ENCODE measurements around the gene SGCG.

Gene SGCG

GRCh38 chr13:23330356-23330755 lies 149.6 kb downstream of the SGCG start:
- no peak overlapping the region for H3K9ac ChIP-seq (ENCODE audit: low read depth, low read length)
- no peaks in the 10 kb centered on the region for H3K4me1 ChIP-seq (ENCODE audit: control insufficient read depth, insufficient read depth, low read length)
- no peaks in the 10 kb centered on the region for H3K27me3 ChIP-seq (ENCODE audit: control insufficient read depth, insufficient read depth, low read length)
- H3K9me3 ChIP-seq (ENCODE audit: control insufficient read depth, insufficient read depth, low read length), result peaks cover 28% of the 10 kb centered on the region
- no peak overlapping the region for H3K27ac ChIP-seq (ENCODE audit: low read depth, low read length)
- no peak overlapping the region for H3K4me3 ChIP-seq (ENCODE audit: low read depth, low read length)
- 0 out of 2 replicates have a peak, but pooled peaks cover 2% of the 10 kb centered on the region for H3K36me3 ChIP-seq (ENCODE audit: control insufficient read depth, insufficient read depth, low read length)

GRCh38 chr13:23339225-23339624 lies 158.4 kb downstream of the SGCG start:
- H3K4me3 ChIP-seq (ENCODE audit: low read depth, low read length), result no peak overlapping the region
- H3K36me3 ChIP-seq (ENCODE audit: control insufficient read depth, insufficient read depth, low read length), result peaks cover 31% of the 10 kb centered on the region
- H3K9me3 ChIP-seq (ENCODE audit: control insufficient read depth, insufficient read depth, low read length), result peaks cover 68% of the 10 kb centered on the region
- H3K27me3 ChIP-seq (ENCODE audit: control insufficient read depth, insufficient read depth, low read length), result no peaks in the 10 kb centered on the region
- H3K27ac ChIP-seq (ENCODE audit: low read depth, low read length), result no peak overlapping the region
- no peaks in the 10 kb centered on the region for H3K4me1 ChIP-seq (ENCODE audit: control insufficient read depth, insufficient read depth, low read length)
- no peak overlapping the region for H3K9ac ChIP-seq (ENCODE audit: low read depth, low read length)

GRCh38 chr13:23344931-23345595 lies 164.3 kb downstream of the SGCG start:
- Histone ChIP-seq H3K9me3 (ENCODE audit: control insufficient read depth, insufficient read depth, low read length) (peaks cover 16% of the 10 kb centered on the region), H3K27ac (ENCODE audit: low read depth, low read length) (no peak overlapping the region), H3K9ac (ENCODE audit: low read depth, low read length) (no peak overlapping the region), H3K27me3 (ENCODE audit: control insufficient read depth, insufficient read depth, low read length) (no peaks in the 10 kb centered on the region), H3K4me3 (ENCODE audit: low read depth, low read length) (no peak overlapping the region), H3K36me3 (ENCODE audit: control insufficient read depth, insufficient read depth, low read length) (peaks cover 56% of the 10 kb centered on the region), H3K4me1 (ENCODE audit: control insufficient read depth, insufficient read depth, low read length) (no peaks in the 10 kb centered on the region)

DNA sequence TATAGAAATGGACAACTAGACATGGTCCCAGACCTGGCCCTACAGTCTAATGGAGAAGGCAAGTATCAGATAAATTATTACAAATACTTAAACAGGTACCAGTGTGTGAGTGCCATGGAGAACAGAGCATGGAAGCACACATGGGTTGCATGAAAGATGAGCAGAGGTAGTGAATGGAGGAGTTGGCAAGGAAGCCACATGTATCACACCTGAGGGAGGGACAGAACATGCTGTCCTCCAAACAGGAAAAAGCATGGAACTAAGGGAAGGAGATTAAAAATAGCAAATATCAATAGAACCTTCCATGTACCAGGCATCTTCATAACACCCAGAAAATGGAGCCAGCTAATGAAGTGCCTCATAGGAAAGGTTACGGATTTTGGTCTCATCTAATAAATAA lies 166.8 kb downstream of the SGCG start:
- Histone ChIP-seq H3K36me3 (ENCODE audit: control insufficient read depth, insufficient read depth, low read length) (peaks cover 61% of the 10 kb centered on the region), H3K9me3 (ENCODE audit: control insufficient read depth, insufficient read depth, low read length) (no peaks in the 10 kb centered on the region), H3K4me3 (ENCODE audit: low read depth, low read length) (no peak overlapping the region), H3K27ac (ENCODE audit: low read depth, low read length) (no peak overlapping the region), H3K27me3 (ENCODE audit: control insufficient read depth, insufficient read depth, low read length) (no peaks in the 10 kb centered on the region), H3K4me1 (ENCODE audit: control insufficient read depth, insufficient read depth, low read length) (no peaks in the 10 kb centered on the region), H3K9ac (ENCODE audit: low read depth, low read length) (no peak overlapping the region)

- H3K4me3 ChIP-seq (ENCODE audit: low read depth, low read length), result no peak overlapping the region
- H3K27me3 ChIP-seq (ENCODE audit: control insufficient read depth, insufficient read depth, low read length), result no peaks in the 10 kb centered on the region
- H3K4me1 ChIP-seq (ENCODE audit: control insufficient read depth, insufficient read depth, low read length), result no peaks in the 10 kb centered on the region
- peaks cover 67% of the 10 kb centered on the region for H3K36me3 ChIP-seq (ENCODE audit: control insufficient read depth, insufficient read depth, low read length)
- H3K27ac ChIP-seq (ENCODE audit: low read depth, low read length), result no peak overlapping the region
- H3K9me3 ChIP-seq (ENCODE audit: control insufficient read depth, insufficient read depth, low read length), result no peaks in the 10 kb centered on the region
- H3K9ac ChIP-seq (ENCODE audit: low read depth, low read length), result no peak overlapping the region
Measured at GRCh38 chr13:23348262-23349127, 167.7 kb downstream of the SGCG start.

- H3K9ac ChIP-seq (ENCODE audit: low read depth, low read length), result no peak overlapping the region
- peaks cover 76% of the 10 kb centered on the region for H3K36me3 ChIP-seq (ENCODE audit: control insufficient read depth, insufficient read depth, low read length)
- no peaks in the 10 kb centered on the region for H3K27me3 ChIP-seq (ENCODE audit: control insufficient read depth, insufficient read depth, low read length)
- H3K4me1 ChIP-seq (ENCODE audit: control insufficient read depth, insufficient read depth, low read length), result no peaks in the 10 kb centered on the region
- no peaks in the 10 kb centered on the region for H3K9me3 ChIP-seq (ENCODE audit: control insufficient read depth, insufficient read depth, low read length)
- no peak overlapping the region for H3K4me3 ChIP-seq (ENCODE audit: low read depth, low read length)
- H3K27ac ChIP-seq (ENCODE audit: low read depth, low read length), result no peak overlapping the region
Measured at GRCh38 chr13:23349161-23349897, 168.6 kb downstream of the SGCG start.

DNA sequence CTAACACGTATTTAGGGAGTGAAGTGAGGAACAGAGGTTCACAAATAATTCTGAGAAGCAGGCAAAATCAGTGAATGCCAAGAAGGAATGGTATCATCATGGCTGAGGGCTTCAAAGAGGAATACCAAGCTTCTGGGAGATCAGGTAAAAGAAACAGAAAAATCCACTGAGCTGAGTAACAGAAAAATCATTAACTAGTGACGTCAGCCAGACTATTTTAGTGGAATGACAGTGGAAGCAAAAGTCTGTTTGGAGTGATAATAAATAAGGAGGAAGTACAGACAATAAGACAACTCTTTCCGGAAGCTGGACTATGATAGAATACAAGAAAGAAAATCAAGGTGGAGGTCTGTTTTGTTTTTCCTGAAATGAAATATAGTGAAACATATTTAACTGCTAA lies 169.2 kb downstream of the SGCG start:
- Histone ChIP-seq H3K27me3 (ENCODE audit: control insufficient read depth, insufficient read depth, low read length) (no peaks in the 10 kb centered on the region), H3K9ac (ENCODE audit: low read depth, low read length) (no peak overlapping the region), H3K27ac (ENCODE audit: low read depth, low read length) (no peak overlapping the region), H3K36me3 (ENCODE audit: control insufficient read depth, insufficient read depth, low read length) (peaks cover 82% of the 10 kb centered on the region), H3K4me3 (ENCODE audit: low read depth, low read length) (no peak overlapping the region), H3K4me1 (ENCODE audit: control insufficient read depth, insufficient read depth, low read length) (no peaks in the 10 kb centered on the region), H3K9me3 (ENCODE audit: control insufficient read depth, insufficient read depth, low read length) (no peaks in the 10 kb centered on the region)

- Histone ChIP-seq H3K4me3 (ENCODE audit: low read depth, low read length) (no peak overlapping the region), H3K27me3 (ENCODE audit: control insufficient read depth, insufficient read depth, low read length) (no peaks in the 10 kb centered on the region), H3K4me1 (ENCODE audit: control insufficient read depth, insufficient read depth, low read length) (no peaks in the 10 kb centered on the region), H3K27ac (ENCODE audit: low read depth, low read length) (no peak overlapping the region), H3K9me3 (ENCODE audit: control insufficient read depth, insufficient read depth, low read length) (no peaks in the 10 kb centered on the region), H3K9ac (ENCODE audit: low read depth, low read length) (no peak overlapping the region), H3K36me3 (ENCODE audit: control insufficient read depth, insufficient read depth, low read length) (peaks cover 94% of the 10 kb centered on the region)
Measured at GRCh38 chr13:23352161-23352560, 171.4 kb downstream of the SGCG start.

DNA sequence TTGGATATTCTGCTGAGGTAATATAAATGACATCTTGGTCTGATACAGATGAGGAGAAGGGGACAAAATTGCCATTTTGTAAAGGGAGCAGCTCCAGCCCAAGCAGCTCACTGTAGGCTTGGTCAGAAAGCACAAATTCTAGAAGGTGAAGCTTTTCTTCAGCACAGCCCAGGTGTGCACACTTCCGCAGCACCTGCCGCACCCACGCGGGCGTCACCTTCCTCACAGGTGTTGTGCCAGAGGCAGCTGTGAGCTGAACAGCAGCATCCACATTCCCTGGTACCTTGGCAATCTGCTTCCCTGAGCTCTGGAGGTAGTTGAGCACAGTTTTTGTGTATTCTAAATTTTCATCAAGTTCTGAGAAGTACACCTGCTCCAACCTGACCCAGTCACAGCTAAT lies 173.7 kb downstream of the SGCG start:
- no peaks in the 10 kb centered on the region for H3K9me3 ChIP-seq (ENCODE audit: control insufficient read depth, insufficient read depth, low read length)
- H3K4me1 ChIP-seq (ENCODE audit: control insufficient read depth, insufficient read depth, low read length), result no peaks in the 10 kb centered on the region
- peaks cover 87% of the 10 kb centered on the region for H3K36me3 ChIP-seq (ENCODE audit: control insufficient read depth, insufficient read depth, low read length)
- H3K27me3 ChIP-seq (ENCODE audit: control insufficient read depth, insufficient read depth, low read length), result no peaks in the 10 kb centered on the region
- no peak overlapping the region for H3K4me3 ChIP-seq (ENCODE audit: low read depth, low read length)
- no peak overlapping the region for H3K9ac ChIP-seq (ENCODE audit: low read depth, low read length)
- H3K27ac ChIP-seq (ENCODE audit: low read depth, low read length), result no peak overlapping the region

- H3K9me3 ChIP-seq (ENCODE audit: control insufficient read depth, insufficient read depth, low read length), result no peaks in the 10 kb centered on the region
- H3K36me3 ChIP-seq (ENCODE audit: control insufficient read depth, insufficient read depth, low read length), result peaks cover 81% of the 10 kb centered on the region
- H3K27me3 ChIP-seq (ENCODE audit: control insufficient read depth, insufficient read depth, low read length), result no peaks in the 10 kb centered on the region
- H3K4me3 ChIP-seq (ENCODE audit: low read depth, low read length), result no peak overlapping the region
- H3K9ac ChIP-seq (ENCODE audit: low read depth, low read length), result no peak overlapping the region
- H3K4me1 ChIP-seq (ENCODE audit: control insufficient read depth, insufficient read depth, low read length), result no peaks in the 10 kb centered on the region
- no peak overlapping the region for H3K27ac ChIP-seq (ENCODE audit: low read depth, low read length)
Measured at GRCh38 chr13:23356368-23356767, 175.6 kb downstream of the SGCG start.

DNA sequence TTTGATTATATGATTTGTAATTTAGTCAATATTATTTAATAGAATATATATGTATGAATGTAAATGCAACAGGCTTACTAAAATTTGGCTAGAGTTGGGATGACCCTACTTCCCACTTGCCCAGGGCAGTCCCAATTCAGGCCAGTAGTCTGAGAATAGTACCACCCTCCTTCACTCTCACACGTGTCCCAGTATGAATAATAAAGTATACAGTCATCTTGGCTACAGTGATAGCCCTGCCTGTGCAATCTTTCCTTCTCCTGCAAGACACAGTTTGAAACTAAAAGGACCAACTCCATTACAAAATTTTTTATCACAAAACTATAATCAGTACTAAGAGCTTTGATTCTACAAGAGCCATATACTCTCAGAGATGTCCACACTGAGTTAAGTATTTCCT lies 176.6 kb downstream of the SGCG start:
- Histone ChIP-seq H3K27ac (ENCODE audit: low read depth, low read length) (no peak overlapping the region), H3K36me3 (ENCODE audit: control insufficient read depth, insufficient read depth, low read length) (peaks cover 80% of the 10 kb centered on the region), H3K9me3 (ENCODE audit: control insufficient read depth, insufficient read depth, low read length) (no peaks in the 10 kb centered on the region), H3K9ac (ENCODE audit: low read depth, low read length) (no peak overlapping the region), H3K27me3 (ENCODE audit: control insufficient read depth, insufficient read depth, low read length) (no peaks in the 10 kb centered on the region), H3K4me1 (ENCODE audit: control insufficient read depth, insufficient read depth, low read length) (no peaks in the 10 kb centered on the region), H3K4me3 (ENCODE audit: low read depth, low read length) (no peak overlapping the region)

Data from HUES48 (cell line).